OCI-LY7 (cell line): Measurements from ENCODE around the gene PTPRM. TPM values are rescaled to one million over a fixed set of nuclear protein-coding genes. Genes with fewer than 3 reads are reported as not detected.

Experiments used
- BruUV-seq: library from RNA; stranded (reverse); fragments of 400-500 nt; replicated peaks from 2 replicates; lab custom pipeline; 2021; lab: Mats Ljungman, UMichigan
- CTCF ChIA-PET: fragments of 300-600 bp; sonication (Branson Sonifier 250); formaldehyde crosslinking; loops from one replicate; lab custom pipeline; 2022; ENCODE audit warnings: antibody characterized with exemption; ENCODE audit not compliant: unreplicated experiment; lab: Charles Lee
- POLR2A ChIA-PET: fragments of 300-600 bp; sonication (Branson Sonifier 250); formaldehyde crosslinking; loops from one replicate; lab custom pipeline; 2022; ENCODE audit warnings: antibody characterized with exemption; lab: Charles Lee
- DNase-seq: peaks from one replicate; pipeline ENCODE4 v3.0.0-alpha.2; 2015; ENCODE audit warnings: low spot score
- H2AFZ ChIP-seq: fragments of 200-600 bp; sonication (generic), shearing (Covaris generic); 2 replicates; pipeline ENCODE4 v1.6.1; 2014; ENCODE audit warnings: mild to moderate bottlenecking, antibody characterized with exemption, low read length, moderate library complexity
- H3K27ac ChIP-seq: fragments of 200-600 bp; sonication (generic); 2 replicates; pipeline ENCODE4 v1.5.1; 2014; ENCODE audit warnings: mixed run types, low read depth, mild to moderate bottlenecking, moderate library complexity, low read length, inconsistent platforms; ENCODE audit not compliant: poor library complexity, severe bottlenecking
- H3K36me3 ChIP-seq: fragments of 200-600 bp; sonication (generic); 2 replicates; pipeline ENCODE4 v1.6.1; 2014; ENCODE audit warnings: mild to moderate bottlenecking, antibody characterized with exemption, low read length, moderate library complexity, mixed read lengths; ENCODE audit not compliant: insufficient read depth
- H3K4me1 ChIP-seq: fragments of 200-600 bp; sonication (generic); 2 replicates; pipeline ENCODE4 v1.5.1; 2014; ENCODE audit warnings: mild to moderate bottlenecking, low read length; ENCODE audit not compliant: insufficient read depth, poor library complexity, severe bottlenecking
- H3K4me2 ChIP-seq: fragments of 200-600 bp; sonication (generic); 2 replicates; pipeline ENCODE4 v1.6.1; 2014; ENCODE audit warnings: mild to moderate bottlenecking, low read length
- H3K4me3 ChIP-seq: fragments of 200-600 bp; sonication (generic); 2 replicates; pipeline ENCODE4 v1.5.1; 2014; ENCODE audit warnings: mild to moderate bottlenecking, low read depth, low read length; ENCODE audit not compliant: poor library complexity, severe bottlenecking
- H3K79me2 ChIP-seq: fragments of 200-600 bp; sonication (generic); 2 replicates; pipeline ENCODE4 v1.6.1; 2016; ENCODE audit warnings: low read depth, mild to moderate bottlenecking, low read length, moderate library complexity, mixed read lengths; ENCODE audit not compliant: insufficient read depth
- H3K9me2 ChIP-seq: fragments of 200-600 bp; sonication (generic); 2 replicates; pipeline ENCODE4 v1.6.1; 2016; ENCODE audit warnings: mild to moderate bottlenecking, low read length, mixed read lengths; ENCODE audit not compliant: insufficient read depth
- H3K9me3 ChIP-seq: fragments of 200-600 bp; sonication (generic); 2 replicates; pipeline ENCODE4 v1.6.1; 2014; ENCODE audit warnings: mild to moderate bottlenecking, mixed run types, low read length, mixed read lengths
- H4K20me1 ChIP-seq: fragments of 200-600 bp; sonication (generic); 2 replicates; pipeline ENCODE4 v1.6.1; 2014; ENCODE audit warnings: mild to moderate bottlenecking, antibody characterized with exemption, low read length, moderate library complexity, mixed read lengths; ENCODE audit not compliant: insufficient read depth
- EZH2phosphoT487 ChIP-seq: fragments of 200-600 bp; sonication (generic); IDR thresholded peaks from 2 replicates; pipeline ENCODE4 v1.6.1; 2018; ENCODE audit warnings: low read depth, borderline replicate concordance, mild to moderate bottlenecking, mixed run types, antibody characterized with exemption, low read length, moderate library complexity, mixed read lengths
- intact Hi-C: fragments of 100-400 bp; cut with micrococcal nuclease; formaldehyde crosslinking; loops from one replicate; pipeline ENCODE4 v1.10.0; 2022; ENCODE audit not compliant: unreplicated experiment
- total RNA-seq, 2 experiments: library from RNA; depleted of rRNA in 1 of 2; stranded (reverse); fragments of >200 nt in 1 of 2; shearing (Covaris generic) in 1 of 2; gene quantifications; 2 replicates each; pipeline ENCODE4 v1.2.3, GENCODE V29; 2014 to 2022
- TF ChIP-seq, protein P1 (sequence below): fragments of 200-600 bp; sonication (generic); conservative IDR thresholded peaks from 2 replicates; pipeline ENCODE4 v1.5.1; 2014; ENCODE audit warnings: mild to moderate bottlenecking, antibody characterized with exemption, low read length, moderate library complexity, mixed read lengths

Gene PTPRM
- total RNA-seq, 2 experiments from 2014 or later = not detected

DNA sequence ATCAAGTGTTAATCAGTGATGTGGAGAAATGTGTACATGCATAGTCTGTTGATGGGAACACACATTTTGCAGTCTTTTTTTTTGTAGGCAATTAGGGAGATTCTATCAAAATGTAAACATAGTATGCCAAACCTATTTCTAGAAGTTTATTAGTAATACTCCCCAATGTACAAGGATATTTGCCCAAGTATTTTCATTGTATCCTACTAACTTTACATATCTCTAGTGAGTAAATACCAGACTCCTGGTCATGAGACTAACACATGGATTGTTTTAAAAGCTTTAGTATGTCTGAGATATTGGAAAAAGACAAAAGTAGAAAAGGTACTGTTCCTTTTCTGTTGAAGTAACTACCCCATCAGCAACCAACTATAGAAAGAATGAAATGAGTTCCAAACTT is 513.0 kb downstream of the PTPRM start:
- ChIA-PET POLR2A (no interaction called here), CTCF (no interaction called here)
- H3K79me2 ChIP-seq = no peaks in the 10 kb centered on the region
- no peaks in the 10 kb centered on the region for H3K9me2 ChIP-seq
- H3K36me3 ChIP-seq = no peaks in the 10 kb centered on the region
- H3K4me1 ChIP-seq = no peaks in the 10 kb centered on the region
- no TSS peak for BruUV-seq
- intact Hi-C loops = no loop called here
- no peaks in the 10 kb centered on the region for H4K20me1 ChIP-seq
- DNase-seq = no peak
- H3K4me2 ChIP-seq = no peak overlapping the region
- H3K9me3 ChIP-seq = no peaks in the 10 kb centered on the region
- no peak overlapping the region for H2AFZ ChIP-seq
- no peak overlapping the region for H3K27ac ChIP-seq
- no peak overlapping the region for H3K4me3 ChIP-seq
- no peak for TF ChIP-seq EZH2phosphoT487
- TF ChIP-seq, protein P1, sequence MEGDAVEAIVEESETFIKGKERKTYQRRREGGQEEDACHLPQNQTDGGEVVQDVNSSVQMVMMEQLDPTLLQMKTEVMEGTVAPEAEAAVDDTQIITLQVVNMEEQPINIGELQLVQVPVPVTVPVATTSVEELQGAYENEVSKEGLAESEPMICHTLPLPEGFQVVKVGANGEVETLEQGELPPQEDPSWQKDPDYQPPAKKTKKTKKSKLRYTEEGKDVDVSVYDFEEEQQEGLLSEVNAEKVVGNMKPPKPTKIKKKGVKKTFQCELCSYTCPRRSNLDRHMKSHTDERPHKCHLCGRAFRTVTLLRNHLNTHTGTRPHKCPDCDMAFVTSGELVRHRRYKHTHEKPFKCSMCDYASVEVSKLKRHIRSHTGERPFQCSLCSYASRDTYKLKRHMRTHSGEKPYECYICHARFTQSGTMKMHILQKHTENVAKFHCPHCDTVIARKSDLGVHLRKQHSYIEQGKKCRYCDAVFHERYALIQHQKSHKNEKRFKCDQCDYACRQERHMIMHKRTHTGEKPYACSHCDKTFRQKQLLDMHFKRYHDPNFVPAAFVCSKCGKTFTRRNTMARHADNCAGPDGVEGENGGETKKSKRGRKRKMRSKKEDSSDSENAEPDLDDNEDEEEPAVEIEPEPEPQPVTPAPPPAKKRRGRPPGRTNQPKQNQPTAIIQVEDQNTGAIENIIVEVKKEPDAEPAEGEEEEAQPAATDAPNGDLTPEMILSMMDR = no peak

DNA sequence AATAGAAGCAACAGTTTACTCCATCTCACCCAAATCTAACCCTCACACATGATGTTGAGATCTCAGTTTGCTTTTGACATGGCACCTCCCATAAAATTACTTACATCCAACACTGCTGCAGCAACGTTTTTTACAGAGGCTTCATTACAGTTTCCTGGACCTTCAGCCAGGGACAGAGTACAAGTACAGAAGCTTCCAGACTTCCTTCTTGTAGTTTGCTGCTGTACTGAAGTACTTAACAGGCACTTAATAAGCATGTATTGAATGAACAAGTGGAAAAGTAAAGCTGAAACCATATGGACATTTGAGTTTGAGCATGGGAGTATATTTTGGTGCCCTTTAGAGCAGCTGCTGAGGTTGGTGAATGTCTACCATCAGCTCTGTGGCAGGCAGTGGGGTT is 514.2 kb downstream of the PTPRM start:
- Histone ChIP-seq H4K20me1 (no peaks in the 10 kb centered on the region), H3K9me3 (no peaks in the 10 kb centered on the region), H3K36me3 (no peaks in the 10 kb centered on the region), H3K9me2 (no peaks in the 10 kb centered on the region), H2AFZ (no peak overlapping the region), H3K4me3 (no peak overlapping the region), H3K4me2 (no peak overlapping the region), H3K27ac (no peak overlapping the region), H3K4me1 (no peaks in the 10 kb centered on the region), H3K79me2 (no peaks in the 10 kb centered on the region)
- CTCF ChIA-PET = no interaction called here
- TF ChIP-seq EZH2phosphoT487 = no peak
- TF ChIP-seq, protein P1 = no peak
- no peak for DNase-seq
- POLR2A ChIA-PET = no interaction called here
- intact Hi-C loops = no loop called here
- BruUV-seq = no TSS peak

DNA sequence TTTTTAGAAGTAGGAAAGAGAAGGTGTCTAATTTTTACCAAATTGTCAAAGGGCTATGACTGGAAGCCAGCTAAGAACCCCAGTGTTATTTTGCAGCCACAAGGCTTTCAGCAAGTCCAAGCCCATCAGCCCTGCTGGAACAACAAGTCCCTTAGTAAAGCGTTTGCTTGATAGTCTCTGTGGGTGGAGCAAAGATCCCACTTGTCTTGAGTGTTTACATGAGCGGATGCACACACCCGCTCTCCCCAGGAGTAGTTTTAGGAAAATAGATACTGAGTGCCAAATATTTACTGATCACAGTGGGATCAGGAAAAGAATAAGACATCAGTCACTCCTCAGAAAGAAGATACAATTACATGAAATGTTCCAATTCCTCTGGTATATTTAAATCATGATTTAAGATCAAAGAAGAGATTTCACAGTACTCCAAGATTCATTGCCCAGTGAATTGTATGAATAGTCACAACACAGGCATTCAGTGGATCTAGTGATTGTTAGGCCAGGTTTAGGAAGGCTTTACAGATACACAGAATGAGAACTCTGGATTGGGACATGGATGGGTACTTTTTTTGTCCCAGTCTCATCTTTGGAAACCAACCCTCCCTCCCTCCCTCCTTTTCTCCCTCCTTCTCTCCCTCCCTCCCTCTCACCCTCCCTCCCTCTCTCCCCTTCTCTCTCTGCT is 514.9 kb downstream of the PTPRM start:
- no peaks in the 10 kb centered on the region for H3K9me2 ChIP-seq
- no peak overlapping the region for H2AFZ ChIP-seq
- intact Hi-C loops = no loop called here
- DNase-seq = no peak
- no peak overlapping the region for H3K4me2 ChIP-seq
- no peak overlapping the region for H3K4me3 ChIP-seq
- H3K36me3 ChIP-seq = no peaks in the 10 kb centered on the region
- H3K4me1 ChIP-seq = no peaks in the 10 kb centered on the region
- TF ChIP-seq, protein P1 = no peak
- no peak for TF ChIP-seq EZH2phosphoT487
- no peaks in the 10 kb centered on the region for H3K9me3 ChIP-seq
- H3K79me2 ChIP-seq = no peaks in the 10 kb centered on the region
- POLR2A ChIA-PET = no interaction called here
- H4K20me1 ChIP-seq = no peaks in the 10 kb centered on the region
- no TSS peak for BruUV-seq
- CTCF ChIA-PET = no interaction called here
- H3K27ac ChIP-seq = no peak overlapping the region
